Measurements from ENCODE around the gene ZNF888.

GRCh38 chr19:52896431-52897137 lies 26.6 kb downstream of the ZNF888 start:
- no peak for TF ChIP-seq POLR2A (IDR thresholded peaks at IDR 0.05)
- TF ChIP-seq, protein P1, sequence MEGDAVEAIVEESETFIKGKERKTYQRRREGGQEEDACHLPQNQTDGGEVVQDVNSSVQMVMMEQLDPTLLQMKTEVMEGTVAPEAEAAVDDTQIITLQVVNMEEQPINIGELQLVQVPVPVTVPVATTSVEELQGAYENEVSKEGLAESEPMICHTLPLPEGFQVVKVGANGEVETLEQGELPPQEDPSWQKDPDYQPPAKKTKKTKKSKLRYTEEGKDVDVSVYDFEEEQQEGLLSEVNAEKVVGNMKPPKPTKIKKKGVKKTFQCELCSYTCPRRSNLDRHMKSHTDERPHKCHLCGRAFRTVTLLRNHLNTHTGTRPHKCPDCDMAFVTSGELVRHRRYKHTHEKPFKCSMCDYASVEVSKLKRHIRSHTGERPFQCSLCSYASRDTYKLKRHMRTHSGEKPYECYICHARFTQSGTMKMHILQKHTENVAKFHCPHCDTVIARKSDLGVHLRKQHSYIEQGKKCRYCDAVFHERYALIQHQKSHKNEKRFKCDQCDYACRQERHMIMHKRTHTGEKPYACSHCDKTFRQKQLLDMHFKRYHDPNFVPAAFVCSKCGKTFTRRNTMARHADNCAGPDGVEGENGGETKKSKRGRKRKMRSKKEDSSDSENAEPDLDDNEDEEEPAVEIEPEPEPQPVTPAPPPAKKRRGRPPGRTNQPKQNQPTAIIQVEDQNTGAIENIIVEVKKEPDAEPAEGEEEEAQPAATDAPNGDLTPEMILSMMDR (IDR thresholded peaks at IDR 0.05), result no peak
